T follicular helper cell (primary cell): ENCODE results near the gene KCNJ14.

Experiments used
- DNase-seq: peaks from one replicate; pipeline ENCODE4 v3.0.0-alpha.2; 2020; ENCODE audit warnings: low read depth
- total RNA-seq, 2 experiments: gene quantifications; one replicate each; lab custom pipeline; 2026; lab: John Stamatoyannopoulos, UW

KCNJ14 gene
- 3.5 to 4.0 reads per million in 2 experiments for total RNA-seq

DNA sequence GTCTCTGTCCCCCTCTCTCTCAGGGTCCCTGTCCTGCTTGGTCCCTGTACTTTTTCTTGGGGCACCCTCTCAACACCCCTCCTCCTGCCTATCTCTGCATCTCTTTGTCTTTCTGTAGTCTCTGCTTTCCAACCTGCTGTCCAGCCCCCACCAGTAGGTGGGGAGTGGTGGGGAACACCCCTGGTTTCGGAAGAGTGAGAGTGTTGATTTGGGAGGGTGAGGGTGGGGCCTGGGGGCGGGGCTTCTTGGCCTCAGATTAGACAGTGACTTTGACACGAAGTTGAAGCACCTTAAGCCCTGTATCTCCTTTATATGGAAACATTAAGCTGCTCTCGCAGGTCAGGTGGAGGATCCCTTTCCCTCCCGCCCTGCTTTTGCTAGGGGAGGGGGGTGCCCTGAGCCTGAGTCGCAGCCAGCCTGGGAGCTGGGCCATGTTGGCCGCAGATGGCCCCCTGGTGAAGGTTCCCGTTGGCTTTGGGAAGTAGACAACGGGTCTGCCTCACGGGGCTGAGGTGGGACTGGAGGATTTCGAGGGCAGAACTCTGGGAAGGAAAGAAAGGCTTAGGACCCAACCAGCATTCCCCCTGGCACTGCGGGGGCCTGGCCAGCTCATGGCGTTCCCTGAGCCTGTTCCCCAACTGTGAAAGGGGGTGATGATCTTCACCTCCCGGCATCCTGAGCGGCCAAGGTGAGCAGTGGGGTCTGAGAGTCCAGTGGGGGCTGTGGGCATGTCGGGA is at the start of gene KCNJ14:
TSS of gene KCNJ14 (plus strand) at position 404 of the 737 bp plus-strand sequence. CDS start 6,151 bp downstream, outside the sequence.
- DNase-seq: no peak

DNA sequence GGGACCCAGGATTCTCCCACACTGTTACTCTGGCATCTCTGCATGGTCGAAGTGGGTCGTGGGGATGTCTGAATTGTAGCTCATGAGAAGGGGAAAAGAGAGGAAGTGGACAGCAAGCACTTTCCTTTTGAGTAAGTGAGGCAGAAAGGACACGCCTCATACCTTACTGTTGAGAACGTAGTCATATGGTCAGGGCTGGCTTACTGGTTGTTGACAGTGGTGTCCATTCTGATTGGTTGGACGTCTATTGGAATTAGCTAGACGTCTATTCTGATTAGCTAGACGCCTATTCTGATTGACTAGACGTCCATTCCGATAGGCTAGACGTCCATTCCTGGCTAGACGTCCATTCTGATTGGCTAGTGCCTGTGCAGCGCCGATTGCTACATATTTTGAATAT is 49.5 kb upstream of the KCNJ14 start:
- no peak for DNase-seq

DNA sequence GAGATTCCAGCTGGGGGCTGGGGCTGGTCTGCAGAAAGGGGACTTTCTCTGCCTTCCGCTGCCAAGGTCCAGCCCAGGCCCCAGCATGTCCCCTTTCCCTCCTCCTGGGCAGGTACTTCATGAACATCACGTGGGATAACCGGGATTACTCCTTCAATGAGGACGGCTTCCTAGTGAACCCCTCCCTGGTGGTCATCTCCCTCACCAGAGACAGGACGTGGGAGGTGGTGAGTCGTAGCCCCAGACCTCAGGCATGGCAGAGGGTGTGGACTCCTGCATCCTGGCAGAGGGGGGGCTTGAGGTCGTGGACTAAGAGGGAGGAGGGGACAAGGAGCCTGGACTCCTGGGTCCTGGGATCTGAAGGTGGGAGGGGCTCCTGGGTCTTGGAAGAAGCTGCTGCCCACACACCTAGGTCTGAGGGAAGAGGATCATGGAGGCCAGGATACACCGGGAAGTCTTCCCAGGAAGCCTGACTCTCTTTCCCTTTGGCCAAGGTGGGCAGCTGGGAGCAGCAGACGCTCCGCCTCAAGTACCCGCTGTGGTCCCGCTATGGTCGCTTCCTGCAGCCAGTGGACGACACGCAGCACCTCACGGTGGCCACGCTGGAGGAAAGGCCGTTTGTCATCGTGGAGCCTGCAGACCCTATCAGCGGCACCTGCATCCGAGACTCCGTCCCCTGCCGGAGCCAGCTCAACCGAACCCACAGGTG is 41.3 kb upstream of the KCNJ14 start:
- DNase-seq: no peak

DNA sequence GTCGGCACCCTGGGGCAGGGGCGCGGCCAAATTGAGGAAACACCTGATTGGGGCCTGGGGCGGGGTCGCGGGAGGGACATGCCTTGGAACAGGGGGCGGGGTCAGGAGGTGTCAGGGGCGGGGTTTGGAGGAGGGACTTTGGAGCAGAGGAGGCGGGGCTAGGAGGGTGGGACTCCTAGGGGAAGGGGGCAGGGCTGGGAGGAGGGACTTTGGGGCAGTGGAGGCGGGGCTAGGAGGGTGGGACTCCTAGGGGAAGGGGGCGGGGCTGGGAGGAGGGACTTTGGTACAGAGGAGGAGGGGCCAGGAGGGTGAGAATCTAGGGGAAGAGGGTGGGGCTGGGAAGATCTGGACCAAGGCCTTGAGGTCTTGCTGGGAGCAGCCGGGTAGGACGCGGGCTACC is 40.0 kb upstream of the KCNJ14 start:
- DNase-seq: peak; percentile 69

DNA sequence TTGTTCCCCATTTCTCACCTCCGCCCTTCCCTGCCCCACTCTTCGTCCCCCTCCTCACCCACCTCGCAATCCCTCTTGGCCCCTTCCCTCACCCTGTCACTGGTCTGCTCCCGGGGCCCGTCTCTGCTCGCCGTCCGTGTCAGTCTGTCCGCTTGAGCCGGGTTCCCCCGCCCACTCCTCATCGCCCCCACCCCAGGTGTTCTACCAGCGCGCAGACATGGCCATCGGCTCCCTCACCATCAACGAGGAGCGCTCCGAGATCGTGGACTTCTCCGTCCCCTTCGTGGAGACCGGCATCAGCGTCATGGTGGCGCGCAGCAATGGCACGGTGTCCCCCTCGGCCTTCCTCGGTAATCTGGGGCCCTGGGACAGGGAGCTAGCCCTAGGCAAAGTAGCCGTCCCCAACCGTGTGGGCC is 39.6 kb upstream of the KCNJ14 start:
- DNase-seq: no peak

DNA sequence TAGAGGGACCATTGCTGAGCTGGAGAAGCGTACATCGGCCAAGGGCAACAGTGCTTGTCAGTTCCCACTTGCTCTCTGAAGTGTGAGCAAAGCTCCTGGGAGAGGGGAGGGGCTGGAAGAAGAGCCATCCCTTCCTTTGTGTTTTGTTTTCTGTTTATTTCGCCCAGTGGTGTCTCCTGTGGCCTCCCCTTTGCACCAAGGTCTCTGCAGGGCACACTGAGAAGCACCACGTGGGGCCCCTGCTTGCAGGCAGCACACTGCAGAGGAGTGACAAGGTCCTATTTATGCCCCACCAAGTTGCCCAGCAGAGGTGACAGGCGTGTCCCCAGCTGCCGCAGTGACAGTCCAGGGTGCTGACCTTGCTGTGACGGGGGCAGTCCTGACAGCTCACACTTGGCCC is 38.0 kb upstream of the KCNJ14 start:
- DNase-seq: no peak

DNA sequence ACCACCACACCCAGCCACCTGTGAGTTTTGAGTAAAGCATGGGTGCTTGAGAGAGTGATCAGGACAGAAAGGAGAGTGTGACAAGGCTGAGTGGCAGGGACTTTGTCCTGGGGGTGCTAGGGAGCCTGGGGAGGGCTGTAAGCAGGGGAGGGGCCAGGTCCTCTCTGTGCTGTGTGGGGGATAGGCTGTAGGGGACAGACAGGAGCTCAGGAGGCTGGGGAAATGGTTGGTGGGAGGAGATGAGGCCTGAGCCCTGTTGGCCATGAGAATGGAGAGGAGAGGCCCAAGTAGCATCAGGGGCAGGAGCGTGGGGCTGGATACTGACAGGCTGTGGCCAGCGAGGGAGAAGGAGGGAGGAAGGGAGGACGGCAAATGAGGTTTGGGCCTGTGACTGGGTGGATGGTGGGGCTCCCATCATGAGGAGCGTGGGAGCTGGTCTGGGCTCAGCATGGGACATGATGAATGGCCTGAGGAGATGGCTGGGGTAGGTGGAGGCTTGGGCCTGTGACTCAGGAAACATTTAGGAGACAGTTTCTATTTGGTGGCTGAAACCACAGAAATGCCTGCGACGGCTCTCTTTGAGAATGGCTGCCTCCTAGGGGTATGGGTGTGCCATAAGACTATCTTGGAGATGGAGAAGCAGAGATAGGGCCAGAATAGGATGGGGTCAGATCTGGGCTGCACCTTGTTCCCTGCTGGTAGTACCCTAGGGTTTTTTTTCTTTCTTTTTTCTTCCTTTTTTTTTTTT is 36.9 kb upstream of the KCNJ14 start:
- DNase-seq: no peak

DNA sequence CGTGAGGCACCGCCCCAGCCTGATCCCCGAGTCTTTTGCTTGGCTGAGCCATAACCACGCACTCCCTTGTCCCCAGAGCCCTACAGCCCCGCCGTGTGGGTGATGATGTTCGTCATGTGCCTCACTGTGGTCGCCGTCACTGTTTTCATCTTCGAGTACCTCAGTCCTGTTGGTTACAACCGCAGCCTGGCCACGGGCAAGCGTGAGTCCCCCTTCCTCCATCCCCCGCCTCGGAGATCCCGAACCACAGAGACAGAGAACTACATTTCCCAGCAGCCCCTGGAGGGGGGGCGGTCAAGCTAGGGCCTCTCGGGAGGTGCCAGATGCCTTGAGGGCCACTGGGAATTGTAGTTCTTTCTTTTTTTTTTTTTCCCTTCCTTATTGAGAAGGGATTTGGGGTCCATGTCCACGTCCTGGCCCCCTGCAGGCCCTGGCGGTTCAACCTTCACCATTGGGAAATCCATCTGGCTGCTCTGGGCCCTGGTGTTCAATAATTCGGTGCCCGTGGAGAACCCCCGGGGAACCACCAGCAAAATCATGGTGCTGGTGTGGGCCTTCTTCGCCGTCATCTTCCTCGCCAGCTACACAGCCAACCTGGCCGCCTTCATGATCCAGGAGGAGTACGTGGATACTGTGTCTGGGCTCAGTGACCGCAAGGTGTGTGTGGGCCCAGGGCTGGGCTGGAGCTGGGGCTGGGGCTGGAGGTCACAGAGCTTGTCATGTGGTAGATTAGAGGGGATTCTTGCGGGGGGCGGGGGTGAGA is 36.0 kb upstream of the KCNJ14 start:
- peak; percentile 61 for DNase-seq

DNA sequence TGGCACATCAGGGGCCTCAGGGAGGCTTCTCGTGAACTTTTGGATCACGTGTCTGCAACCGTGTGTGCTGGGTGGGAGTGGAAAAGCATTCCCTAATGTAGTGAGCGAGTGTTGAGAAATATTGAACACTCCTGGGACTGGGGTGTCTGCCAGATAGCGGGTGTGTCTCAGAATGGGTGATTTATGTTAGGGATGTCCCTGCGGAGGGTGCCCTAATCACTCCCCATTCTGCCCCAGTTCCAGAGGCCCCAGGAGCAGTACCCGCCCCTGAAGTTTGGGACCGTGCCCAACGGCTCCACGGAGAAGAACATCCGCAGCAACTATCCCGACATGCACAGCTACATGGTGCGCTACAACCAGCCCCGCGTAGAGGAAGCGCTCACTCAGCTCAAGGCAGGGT is 33.8 kb upstream of the KCNJ14 start:
- no peak for DNase-seq

DNA sequence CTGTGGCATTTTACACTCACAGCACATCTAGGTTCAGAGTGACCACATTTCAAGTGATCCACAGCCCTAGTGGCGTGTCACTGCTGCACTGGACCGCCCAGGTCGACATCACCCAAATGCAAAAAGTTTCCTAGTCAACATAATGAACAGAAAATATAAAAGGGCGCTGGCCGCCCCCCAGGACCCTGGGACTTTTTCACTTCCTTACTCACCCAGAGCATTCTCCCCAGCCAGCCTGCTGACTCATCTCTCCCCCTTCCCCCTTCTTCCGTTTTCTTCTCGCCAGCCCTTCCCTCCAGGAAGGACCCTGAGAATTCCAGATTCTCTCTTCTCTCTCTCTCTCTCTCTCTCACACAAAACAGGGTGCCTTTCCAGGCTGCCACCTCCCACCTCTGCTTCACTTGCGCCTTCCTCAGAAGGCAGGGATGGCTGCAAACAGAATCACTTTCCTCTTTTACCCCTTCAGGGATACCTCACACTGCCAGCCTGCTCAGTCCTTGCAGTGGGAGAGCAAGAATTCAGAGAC is 30.6 kb upstream of the KCNJ14 start:
- DNase-seq: no peak

DNA sequence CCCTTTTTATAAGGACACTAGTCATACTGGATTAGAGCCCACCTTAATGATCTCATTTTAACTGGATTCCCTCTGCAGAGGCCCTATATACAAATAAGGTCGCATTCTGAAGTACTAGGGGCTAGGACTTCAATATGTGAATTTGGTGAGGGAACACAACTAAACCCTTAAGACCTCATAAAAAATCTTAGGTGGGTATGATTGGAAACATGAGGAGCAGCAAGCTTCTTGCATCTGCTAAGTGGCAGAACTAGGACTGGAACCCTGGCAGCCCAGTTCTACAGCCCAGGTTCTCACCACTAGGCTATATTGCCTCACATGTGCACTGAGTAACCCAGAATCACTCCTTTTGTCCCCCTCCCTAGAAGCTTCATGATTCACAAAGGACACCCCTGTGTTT is 26.7 kb upstream of the KCNJ14 start:
- DNase-seq: no peak

DNA sequence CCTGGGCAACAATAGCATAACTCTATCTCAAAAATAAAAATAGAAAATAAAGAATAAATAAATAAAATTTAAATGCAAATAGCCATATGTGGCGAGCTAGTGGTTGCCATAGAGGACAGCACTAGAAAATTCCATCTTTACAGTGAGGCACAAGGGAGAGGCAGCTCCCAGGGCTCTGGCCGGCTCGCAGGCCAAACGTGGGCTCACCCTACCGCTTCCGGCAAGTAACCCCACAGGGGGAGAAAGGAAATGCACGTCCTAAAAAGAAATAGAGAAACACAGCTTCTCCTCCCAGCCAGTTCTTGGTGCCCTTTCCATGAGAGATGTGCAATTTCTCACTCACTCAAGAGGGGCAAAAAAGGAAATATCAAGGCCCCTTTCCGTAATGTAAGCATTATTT is 22.0 kb upstream of the KCNJ14 start:
- DNase-seq: no peak

DNA sequence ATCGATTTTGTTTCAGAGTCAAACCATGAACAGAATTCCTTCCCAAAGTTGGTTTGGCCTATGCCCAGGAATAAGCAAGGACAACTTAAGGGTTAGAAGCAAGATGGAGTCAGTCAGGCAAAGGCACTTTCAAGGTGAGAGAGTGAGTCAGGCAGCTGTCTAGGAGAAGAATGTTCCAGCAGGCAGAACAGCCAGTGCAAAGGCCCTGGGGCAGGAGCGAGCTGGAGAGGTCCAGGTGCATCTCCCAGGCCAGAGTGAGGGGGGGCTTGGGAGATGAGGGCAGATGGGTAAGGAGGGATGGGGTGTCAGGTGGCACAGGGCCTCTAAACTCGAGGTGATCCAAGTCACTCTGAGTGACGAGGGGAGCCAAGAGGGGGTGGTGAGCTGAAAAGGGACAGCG is 18.8 kb upstream of the KCNJ14 start:
- no peak for DNase-seq

DNA sequence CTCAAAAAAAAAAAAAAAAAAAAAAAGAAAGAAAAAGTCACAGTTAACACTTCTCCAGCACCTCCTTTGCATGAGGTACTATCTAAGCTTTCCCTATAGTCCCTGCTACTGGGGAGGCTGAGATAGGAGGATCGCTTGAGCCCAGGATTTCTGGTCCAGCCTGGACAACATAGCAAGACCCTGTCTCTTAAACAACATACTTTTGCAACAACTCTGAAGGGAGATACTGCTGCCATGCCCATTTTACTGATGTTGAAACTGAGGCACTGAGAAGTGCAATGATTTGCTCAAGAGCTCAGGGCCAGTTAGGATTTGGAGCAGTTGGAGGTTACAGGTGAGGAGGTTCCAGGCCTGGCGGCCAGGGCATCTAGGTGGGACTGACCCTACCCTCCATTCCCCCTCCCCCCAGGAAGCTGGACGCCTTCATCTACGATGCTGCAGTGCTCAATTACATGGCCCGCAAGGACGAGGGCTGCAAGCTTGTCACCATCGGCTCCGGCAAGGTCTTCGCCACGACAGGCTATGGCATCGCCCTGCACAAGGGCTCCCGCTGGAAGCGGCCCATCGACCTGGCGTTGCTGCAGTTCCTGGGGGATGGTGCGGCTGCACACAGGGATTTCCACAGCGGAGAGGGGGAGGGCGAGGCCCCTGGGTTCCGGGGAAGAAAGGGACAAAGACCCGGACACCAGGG is 13.9 kb upstream of the KCNJ14 start:
- DNase-seq: no peak

DNA sequence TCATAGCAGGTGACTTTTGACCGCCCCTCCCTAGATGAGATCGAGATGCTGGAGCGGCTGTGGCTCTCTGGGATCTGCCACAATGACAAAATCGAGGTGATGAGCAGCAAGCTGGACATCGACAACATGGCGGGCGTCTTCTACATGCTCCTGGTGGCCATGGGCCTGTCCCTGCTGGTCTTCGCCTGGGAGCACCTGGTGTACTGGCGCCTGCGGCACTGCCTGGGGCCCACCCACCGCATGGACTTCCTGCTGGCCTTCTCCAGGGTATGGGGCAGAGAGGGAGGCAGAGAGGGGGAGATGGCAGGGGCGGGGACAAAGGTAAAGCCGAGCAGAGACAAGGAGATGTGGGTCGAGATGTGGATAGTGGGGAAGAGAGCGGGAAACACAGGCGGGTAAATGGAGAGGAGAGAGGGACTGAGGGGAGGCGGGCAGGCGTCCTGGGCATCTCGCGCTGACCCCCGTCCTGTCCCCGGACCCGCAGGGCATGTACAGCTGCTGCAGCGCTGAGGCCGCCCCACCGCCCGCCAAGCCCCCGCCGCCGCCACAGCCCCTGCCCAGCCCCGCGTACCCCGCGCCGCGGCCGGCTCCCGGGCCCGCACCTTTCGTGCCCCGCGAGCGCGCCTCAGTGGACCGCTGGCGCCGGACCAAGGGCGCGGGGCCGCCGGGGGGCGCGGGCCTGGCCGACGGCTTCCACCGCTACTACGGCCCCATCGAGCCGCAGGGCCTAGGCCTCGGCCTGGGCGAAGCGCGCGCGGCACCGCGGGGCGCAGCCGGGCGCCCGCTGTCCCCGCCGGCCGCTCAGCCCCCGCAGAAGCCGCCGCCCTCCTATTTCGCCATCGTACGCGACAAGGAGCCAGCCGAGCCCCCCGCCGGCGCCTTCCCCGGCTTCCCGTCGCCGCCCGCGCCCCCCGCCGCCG is 13.0 kb upstream of the KCNJ14 start:
- DNase-seq: no peak

DNA sequence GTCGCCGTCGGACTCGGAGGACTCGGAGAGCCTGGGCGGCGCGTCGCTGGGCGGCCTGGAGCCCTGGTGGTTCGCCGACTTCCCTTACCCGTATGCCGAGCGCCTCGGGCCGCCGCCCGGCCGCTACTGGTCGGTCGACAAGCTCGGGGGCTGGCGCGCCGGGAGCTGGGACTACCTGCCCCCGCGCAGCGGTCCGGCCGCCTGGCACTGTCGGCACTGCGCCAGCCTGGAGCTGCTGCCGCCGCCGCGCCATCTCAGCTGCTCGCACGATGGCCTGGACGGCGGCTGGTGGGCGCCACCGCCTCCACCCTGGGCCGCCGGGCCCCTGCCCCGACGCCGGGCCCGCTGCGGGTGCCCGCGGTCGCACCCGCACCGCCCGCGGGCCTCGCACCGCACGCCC is 12.1 kb upstream of the KCNJ14 start:
- no peak for DNase-seq

DNA sequence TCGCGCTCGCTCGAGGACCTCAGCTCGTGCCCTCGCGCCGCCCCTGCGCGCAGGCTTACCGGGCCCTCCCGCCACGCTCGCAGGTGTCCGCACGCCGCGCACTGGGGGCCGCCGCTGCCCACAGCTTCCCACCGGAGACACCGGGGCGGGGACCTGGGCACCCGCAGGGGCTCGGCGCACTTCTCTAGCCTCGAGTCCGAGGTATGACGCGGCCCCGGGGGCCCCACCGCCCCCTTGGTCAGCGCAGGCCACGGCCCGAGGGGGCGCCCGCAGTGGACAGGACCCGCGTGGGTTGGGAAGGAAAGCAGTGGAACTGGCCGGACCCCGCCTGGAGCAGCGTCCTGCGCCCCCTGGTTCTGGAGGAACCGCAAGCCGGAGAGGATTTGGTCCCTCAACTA is 11.6 kb upstream of the KCNJ14 start:
- no peak for DNase-seq

DNA sequence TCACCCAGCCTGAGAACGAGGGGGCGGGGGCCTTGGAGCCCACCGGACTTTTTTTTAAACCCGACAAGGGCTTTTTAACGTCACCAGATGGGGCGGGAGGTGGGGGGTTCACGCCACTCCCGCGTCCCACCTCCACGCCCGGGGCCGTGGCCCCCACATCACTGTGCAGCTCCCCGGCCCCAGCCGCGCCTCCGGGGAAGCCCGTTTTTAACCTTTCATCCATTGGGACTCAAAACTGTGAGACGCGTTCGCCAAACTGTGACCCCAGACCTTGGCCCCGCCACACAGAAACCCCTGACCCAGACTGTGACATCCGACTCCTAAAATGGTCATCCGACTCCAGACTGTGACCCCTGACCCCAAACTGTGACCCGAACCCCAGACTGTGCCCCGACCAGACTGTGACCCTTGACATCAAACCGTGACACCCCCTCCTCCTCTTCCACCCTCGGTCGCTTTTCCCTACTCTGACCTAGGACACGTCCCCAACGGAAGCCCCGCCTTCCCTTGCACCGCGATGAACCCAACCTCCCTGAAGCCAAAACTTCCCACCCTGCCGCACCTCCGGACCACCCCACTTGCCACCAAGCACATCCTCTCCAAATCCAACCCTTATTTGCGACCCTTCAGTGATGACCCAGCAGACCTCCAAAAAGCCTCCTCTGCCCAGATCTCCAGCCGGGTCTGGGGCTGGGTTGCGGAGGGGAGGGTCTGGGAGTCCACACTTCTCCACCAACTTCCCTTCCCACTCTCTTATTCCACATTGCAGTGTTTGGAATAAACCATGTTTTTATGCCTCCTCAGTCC is 11.0 kb upstream of the KCNJ14 start:
- no peak for DNase-seq

DNA sequence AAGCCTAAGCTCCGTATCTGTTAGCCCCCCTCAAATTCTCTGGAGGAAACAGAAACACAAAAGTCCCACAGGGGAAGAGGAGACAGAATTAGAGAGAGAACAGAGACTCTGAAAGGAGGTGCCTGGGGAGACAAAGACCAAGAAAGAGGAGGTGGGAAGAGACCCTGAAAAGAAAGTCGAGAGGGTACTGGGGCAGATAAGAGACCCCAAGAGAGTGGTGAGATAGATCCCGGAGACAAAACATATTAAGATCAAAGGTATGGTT is 10.5 kb upstream of the KCNJ14 start:
- DNase-seq: no peak

DNA sequence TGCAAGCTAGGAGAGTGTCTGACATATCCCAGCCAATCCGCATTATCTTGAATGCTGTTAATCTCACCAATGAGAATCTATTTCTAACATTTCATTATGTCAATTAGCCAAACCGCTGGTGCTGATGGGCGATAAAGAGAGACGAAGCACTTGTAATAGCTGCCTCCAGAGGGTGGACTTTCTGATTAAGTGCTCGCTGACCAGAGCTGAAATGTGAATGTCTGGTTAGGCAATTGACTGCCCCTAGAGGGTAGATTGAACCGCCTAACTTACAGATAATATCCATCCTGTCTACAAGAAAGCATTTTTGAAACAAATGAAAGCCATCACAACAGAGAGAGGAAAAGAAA is 10.1 kb upstream of the KCNJ14 start:
- no peak for DNase-seq
